Measurements from ENCODE around the gene FAM9C.
A peak's percentile ranks its signal among the peaks of the same experiment; 100 is the strongest.

The FAM9C gene

GRCh38 chrX:13059637-13060499 lies 15.4 kb upstream of the FAM9C start:
- H3K4me3 ChIP-seq (ENCODE audit: low read length), result no peak overlapping the region
- DNase-seq (ENCODE audit: low read depth), result peak; percentile 41
- TF ChIP-seq CTCF (conservative IDR thresholded peaks at IDR 0.05; ENCODE audit: low read depth, low read length), result no peak

DNA sequence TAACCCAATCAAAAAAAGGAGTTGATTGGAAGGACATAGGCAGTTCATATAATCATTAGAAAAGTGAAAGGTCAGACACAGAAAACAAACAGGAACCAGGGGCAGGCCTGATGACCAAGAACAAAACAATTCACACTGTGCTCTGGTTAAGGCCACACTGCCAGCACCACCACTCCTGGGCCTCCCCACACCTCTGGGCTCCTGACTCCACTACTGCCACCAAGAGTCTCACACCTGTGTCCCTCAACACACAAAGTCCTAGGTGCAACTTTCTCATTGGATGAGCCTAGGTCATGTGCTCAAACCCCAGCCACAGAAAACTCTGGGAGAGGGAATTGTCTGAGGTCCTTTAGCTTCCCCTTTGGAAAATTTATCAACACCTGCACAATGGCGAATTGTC lies 11.1 kb upstream of the FAM9C start:
- DNase-seq (ENCODE audit: low read depth), result no peak
- H3K4me3 ChIP-seq (ENCODE audit: low read length), result no peak overlapping the region
- TF ChIP-seq CTCF (conservative IDR thresholded peaks at IDR 0.05; ENCODE audit: low read depth, low read length), result no peak

GRCh38 chrX:13053171-13053570 lies 8.8 kb upstream of the FAM9C start:
- no peak for TF ChIP-seq CTCF (conservative IDR thresholded peaks at IDR 0.05; ENCODE audit: low read depth, low read length)
- H3K4me3 ChIP-seq (ENCODE audit: low read length), result no peak overlapping the region
- DNase-seq (ENCODE audit: low read depth), result no peak

GRCh38 chrX:13051529-13052172 lies 7.2 kb upstream of the FAM9C start:
- TF ChIP-seq CTCF (conservative IDR thresholded peaks at IDR 0.05; ENCODE audit: low read depth, low read length), result no peak
- no peak for DNase-seq (ENCODE audit: low read depth)
- no peak overlapping the region for H3K4me3 ChIP-seq (ENCODE audit: low read length)

DNA sequence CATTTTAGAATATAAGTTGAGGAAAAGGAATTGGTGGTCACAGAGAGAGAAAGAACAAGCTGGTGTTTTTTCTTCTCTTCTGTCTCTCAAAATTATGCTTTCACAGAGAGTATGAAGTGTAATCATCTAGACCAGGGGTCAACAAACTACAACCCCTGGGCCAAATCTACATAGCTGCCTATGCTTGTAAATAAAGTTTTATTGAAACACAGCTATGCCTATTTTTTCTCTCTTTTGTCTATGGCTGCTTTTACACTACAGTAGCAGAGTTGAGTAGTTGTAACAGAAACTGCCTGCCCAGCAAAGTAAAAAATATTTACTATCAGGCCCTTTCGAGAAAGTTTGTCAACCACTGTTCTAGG lies 6.7 kb upstream of the FAM9C start:
- DNase-seq (ENCODE audit: low read depth), result no peak
- TF ChIP-seq CTCF (conservative IDR thresholded peaks at IDR 0.05; ENCODE audit: low read depth, low read length), result no peak
- H3K4me3 ChIP-seq (ENCODE audit: low read length), result no peak overlapping the region

GRCh38 chrX:13050151-13050550 lies 5.7 kb upstream of the FAM9C start:
- no peak for TF ChIP-seq CTCF (conservative IDR thresholded peaks at IDR 0.05; ENCODE audit: low read depth, low read length)
- no peak for DNase-seq (ENCODE audit: low read depth)
- H3K4me3 ChIP-seq (ENCODE audit: low read length), result no peak overlapping the region

GRCh38 chrX:13048280-13048679 lies 3.9 kb upstream of the FAM9C start:
- DNase-seq (ENCODE audit: low read depth), result no peak
- TF ChIP-seq CTCF (conservative IDR thresholded peaks at IDR 0.05; ENCODE audit: low read depth, low read length), result no peak
- H3K4me3 ChIP-seq (ENCODE audit: low read length), result no peak overlapping the region

All from retinal pigment epithelial cell (primary cell).